SIG-M5 (cell line): ENCODE measurements around the gene RHOBTB3.
"Not testable (repeated sequence)": the region's sequence is repeated elsewhere in the genome, so short reads cannot be mapped to it uniquely, and the experiment has no call there.

Source experiments
- DNase-seq: peaks from one replicate; lab custom pipeline; 2025; lab: John Stamatoyannopoulos, UW

Gene RHOBTB3, protein sequence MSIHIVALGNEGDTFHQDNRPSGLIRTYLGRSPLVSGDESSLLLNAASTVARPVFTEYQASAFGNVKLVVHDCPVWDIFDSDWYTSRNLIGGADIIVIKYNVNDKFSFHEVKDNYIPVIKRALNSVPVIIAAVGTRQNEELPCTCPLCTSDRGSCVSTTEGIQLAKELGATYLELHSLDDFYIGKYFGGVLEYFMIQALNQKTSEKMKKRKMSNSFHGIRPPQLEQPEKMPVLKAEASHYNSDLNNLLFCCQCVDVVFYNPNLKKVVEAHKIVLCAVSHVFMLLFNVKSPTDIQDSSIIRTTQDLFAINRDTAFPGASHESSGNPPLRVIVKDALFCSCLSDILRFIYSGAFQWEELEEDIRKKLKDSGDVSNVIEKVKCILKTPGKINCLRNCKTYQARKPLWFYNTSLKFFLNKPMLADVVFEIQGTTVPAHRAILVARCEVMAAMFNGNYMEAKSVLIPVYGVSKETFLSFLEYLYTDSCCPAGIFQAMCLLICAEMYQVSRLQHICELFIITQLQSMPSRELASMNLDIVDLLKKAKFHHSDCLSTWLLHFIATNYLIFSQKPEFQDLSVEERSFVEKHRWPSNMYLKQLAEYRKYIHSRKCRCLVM

DNA sequence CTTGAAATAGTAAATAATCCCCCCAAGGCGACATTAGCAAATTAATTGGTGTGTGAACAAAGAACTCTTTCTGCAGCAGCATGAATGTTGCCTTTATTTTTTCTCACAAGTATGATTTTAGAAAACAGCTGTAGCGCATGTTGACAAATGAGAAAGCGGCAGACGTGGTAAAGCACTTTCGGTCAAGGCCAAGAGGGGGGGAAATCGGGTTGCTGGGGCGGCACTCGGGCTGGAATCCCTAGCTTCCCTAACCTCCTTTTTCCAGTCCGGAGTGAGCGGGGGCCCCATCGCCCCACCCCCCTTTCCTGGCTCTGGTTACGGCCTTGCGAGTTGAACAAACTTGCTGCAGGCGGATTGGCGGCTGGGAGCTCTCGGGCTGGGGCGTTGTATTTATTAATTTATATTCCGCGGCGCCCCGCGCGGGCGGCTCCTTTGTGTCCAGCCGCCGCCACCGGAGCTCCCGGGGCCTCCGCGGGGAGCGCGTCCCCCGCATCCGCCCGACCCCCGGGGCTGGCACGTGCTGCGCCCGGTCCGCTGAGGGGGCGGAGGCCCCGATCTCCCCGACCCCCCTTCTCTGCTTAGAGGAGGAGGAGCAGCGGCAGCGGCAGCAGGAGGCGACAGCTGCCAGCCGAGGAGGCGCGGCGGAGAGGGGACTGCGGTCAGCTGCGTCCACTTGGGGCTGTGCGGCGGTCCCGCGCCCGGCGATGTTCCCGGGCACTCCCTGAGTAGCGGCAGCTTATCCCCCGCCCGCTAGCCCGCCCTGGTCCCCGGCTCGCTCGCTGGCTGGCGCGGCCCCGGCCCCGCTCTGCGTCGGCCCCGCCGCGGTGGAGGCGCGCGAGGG, at the start of gene RHOBTB3:
Gene RHOBTB3, plus strand, starts transcription at position 607 of the 841 bp plus-strand sequence. CDS start 347 bp downstream, outside the sequence.
- DNase-seq = no peak

DNA sequence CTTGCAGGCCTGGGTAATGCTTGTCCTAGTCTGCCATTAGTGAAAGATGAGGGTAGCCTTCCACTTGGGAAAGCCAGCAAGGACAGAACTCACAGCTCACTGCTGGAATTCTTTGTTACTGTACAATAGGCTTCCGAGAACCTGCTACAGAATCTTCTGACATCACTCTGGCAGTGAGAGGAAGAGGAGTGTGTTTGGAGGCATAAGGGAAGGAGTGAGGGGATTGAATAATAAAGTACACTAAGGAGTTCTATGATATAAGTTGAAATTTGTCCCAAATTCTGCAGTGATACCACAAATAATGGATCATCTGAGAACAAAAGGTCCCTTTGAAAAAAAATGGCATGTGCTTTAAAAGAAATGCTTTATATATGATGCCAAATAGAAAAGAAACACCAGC, 48.2 kb upstream of the RHOBTB3 start, which contains the start of gene SPATA9:
Gene SPATA9, minus strand, starts transcription at position 101 of the 400 bp plus-strand sequence. CDS start 137 bp downstream, outside the sequence.
- DNase-seq = no peak

DNA sequence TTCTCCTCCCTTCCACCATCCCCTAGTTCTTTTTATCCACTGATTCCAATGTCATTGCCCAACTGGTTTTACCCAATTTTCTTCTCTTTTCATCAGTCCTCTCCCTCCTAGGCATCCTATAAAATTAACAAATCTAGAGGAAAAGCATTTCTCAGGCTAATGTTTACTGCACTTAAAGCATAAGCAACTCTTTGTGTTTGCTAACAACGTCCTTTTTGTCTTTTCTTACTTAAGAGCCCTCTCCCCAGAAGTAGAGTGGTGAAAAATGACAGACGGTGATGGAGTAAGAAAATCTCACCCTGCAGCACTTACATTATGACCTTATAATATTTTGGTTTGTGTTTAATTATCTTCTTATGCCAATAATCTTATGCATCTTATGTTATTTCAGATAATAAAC, 46.8 kb upstream of the RHOBTB3 start:
- no peak for DNase-seq

DNA sequence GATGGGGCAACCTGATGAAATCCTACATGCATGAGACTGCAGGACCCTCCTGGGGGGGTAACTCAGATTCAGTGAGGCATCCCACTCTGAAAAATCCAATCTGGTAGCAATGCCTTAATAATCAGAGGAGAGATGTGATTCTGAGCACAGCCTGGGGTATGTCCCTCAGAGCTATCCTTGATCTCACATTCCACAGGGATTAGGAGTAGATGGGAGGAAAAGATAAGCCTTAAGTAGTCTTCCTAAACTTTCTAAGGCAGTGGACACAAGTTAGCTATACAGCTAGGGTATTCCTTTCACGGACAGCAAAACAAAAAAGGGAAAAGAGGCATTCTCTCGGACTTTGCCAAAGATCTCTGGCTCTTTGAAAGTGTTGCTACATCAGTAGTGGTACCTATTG, 44.5 kb upstream of the RHOBTB3 start:
- DNase-seq = no peak

DNA sequence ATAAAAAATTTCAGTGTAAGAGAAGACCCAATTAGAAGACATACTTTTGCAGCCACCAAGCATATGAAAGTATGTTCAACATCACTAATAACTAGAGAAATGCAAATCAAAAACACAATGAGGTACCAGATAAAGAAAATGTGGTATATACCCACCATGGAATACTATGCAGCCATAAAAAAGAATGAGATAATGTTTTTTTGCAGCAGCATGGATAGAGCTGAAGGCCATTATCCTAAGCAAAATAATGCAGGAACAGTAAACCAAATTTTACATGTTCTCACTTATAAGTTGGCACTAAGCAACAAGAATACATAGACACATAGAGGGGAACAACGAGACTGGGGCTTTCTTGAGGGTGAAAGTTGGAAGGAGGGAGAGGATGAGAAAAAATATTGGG, 41.5 kb upstream of the RHOBTB3 start:
- no peak for DNase-seq

DNA sequence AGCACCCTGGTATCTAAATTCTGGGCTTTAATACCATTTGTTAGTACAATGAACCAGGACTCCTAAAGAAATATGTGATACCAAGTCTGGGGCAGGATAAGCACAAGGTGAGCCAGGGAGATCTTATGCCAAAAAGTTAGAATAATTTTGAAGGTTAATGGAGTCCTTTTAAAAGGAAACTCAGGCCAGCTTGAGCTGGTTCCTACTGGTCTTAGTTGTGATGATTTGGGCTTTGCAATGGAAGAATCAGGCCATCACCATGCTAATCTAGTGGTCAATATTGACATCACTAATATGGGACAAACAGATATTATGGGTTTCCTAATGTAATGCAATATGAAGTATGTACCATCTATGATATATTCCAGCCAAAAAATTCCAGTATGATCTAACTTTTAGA, 40.8 kb upstream of the RHOBTB3 start:
- DNase-seq = no peak

DNA sequence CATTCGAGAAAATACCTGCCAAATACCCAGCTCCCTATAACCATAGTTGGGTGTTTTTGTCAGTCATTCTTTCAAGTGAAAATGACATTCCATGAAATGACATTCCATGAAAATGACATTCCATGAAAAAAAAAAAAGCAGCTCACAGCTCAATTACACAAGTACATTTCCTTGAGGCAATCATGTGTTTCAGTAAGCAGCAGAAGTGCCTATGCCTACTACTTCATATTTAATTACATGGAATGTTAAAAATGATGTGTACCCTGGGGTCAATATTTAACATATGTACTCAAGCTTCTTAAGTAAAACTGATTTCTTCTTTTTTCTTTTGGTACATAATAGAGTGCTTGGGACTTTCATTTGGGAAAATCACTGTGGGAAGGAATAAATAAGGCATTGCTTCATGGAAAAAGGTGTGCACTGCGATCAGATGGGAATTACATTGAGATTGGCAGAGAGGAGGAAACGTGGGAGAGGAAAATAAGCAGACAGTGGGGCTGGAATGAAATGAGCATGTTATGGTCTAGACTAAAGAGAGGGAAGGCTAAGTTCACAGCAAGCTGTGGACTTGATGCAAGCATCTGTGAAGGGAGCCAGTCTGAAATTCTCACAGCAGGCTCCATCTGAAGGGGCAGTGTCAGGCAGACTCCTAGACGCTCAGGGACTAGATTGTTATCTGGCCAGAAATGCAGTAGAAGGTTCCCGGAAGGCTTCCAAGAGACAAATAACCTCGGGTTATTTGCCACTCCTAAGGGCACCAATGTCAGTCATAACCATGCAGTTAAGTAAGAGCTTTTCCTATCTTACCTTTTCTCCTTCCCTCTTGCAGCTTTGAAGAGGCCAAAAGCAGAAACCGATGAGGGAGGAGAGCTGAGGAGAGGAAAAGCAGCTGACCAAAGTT, 33.1 kb upstream of the RHOBTB3 start:
- DNase-seq = no peak

DNA sequence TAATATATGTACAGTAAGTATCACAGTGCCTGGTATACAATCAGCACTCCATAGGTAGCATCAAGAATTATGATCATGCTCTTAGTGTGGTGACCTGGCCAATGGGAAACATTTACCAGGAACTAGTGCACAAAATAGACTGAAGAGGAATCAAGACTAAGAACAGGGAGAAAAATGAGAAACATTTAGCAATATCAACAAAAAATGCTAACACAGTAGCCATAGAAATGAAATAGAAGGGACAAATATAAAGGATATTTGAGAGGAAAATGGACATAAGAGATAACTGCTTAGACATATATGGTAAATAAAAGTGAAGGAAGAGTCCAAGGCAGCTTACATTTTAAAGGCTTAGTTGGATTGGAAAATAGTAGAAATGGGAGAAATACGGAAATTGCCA, 31.8 kb upstream of the RHOBTB3 start:
- DNase-seq = no peak

DNA sequence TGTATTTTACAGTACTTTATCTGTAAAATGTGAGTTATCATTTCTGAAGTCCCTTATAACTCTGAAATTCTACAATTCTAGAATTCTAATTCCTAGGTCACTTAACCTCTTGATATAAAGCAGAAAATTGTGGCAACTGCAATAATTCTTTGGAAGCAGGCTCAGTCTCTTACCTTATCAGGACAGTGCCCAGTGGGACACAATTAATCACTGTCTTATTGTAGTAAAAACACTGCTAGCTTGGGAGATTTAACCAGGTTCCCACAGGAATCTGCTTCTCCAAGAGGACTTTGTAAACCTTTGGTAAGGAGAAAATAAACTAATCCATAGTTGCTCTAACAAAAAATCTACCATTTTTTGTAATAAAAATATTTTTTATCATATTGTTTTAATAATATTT, 30.1 kb upstream of the RHOBTB3 start:
- DNase-seq = no peak

DNA sequence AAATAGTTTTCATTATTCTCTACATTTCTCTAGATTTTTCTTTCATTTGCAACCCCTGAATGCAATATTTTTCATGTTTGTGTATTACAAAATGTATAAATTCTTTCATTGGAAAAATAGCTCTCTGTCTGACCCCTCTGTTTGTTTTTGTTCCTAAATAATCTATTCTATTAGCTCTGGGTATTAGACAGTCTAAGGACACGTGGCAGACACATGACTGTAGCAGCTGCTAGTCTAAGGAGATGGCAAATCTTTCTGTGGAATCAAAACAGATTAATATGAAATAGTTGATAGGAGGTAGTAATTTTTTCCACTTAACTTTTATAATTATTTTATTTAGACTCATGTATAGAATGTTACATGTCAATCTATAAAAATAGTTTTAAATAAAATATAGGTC, 27.0 kb upstream of the RHOBTB3 start:
- no peak for DNase-seq

DNA sequence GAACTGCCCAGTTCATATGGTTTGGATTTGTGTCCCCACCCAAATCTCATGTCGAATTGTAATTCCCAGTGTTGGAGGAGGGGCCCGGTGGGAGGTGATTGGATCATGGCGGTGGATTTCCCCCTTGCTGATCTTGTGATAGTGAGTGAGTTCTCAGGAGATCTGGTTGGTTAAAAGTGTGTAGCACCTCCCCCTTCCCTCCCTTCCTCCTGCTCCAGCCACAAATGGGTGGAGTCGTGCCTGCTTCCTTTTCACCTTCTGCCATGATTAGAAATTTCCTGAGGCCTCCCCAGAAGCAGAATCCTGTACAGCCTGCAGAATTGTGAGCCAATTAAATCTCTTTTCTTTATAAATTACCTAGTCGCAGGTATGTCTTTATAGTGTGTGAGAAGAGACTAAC, 24.9 kb upstream of the RHOBTB3 start:
- not testable (repeated sequence) for DNase-seq

DNA sequence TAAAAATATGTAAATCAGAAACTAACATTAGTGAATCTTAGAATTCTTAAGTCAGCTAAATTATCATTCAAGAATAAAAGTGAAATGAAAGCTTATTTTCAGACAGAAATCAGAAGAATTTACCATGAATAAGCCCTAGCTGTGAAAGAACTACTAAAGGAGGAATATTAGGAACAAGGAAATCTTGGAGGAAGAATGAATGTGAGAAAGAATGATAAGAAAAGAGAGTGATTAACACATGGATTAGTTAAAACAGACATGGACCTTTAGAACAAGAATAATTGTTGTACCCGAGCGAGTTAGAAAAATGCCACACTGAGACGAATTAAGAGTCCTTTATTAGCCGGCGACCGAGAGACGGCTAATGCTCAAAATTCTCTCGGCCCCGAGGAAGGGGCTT, 24.1 kb upstream of the RHOBTB3 start:
- DNase-seq = no peak

DNA sequence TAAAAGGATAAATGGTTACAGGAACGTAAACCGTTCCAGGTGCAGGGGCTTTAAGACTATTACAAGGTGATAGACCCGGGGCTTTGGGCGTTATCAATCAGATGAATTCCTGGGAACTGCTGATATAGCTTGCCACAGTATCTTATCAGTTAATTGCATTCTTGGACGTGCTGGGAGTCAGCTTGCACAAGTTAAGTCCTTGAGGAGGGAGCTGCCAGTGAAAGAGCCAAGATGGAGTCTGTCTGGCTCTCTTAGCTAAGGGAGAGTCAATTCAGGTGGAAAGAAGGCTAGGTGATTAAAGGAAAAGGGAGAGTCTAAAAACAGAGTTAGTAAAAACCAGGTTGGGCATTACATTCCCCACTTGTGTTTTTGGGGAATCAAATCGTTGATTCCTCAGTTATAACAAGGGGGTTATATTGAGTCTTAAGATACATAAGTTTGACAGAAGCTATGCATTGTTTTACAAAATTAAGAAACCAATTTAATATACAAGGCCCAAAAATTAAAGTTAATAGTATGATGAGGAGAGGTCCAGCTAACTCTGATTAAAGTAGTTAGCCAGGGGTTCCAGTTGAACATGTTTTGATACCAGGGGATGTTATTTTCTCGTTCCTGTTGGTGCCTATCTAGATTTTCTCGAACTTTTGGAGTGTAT, 23.5 kb upstream of the RHOBTB3 start:
- not testable (repeated sequence) for DNase-seq

DNA sequence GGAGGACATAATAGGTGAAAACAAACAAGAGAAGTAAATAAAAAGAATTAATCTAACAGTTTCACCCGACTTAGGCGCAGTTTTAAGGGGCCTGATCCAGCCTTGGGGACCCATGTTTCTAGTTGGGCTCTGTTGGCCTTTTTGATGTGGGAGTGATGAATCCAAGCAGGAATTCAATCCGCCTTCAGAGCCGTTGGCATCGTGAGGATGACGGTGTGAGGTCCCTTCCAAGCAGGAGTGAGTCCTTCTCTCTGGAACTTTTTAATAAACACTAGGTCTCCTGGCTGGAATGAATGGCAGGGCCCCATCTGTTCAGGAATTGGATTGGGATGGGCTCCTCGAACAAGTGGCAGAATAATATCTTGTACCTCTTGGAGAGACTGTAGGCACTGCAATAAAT, 22.3 kb upstream of the RHOBTB3 start:
- DNase-seq = no peak

DNA sequence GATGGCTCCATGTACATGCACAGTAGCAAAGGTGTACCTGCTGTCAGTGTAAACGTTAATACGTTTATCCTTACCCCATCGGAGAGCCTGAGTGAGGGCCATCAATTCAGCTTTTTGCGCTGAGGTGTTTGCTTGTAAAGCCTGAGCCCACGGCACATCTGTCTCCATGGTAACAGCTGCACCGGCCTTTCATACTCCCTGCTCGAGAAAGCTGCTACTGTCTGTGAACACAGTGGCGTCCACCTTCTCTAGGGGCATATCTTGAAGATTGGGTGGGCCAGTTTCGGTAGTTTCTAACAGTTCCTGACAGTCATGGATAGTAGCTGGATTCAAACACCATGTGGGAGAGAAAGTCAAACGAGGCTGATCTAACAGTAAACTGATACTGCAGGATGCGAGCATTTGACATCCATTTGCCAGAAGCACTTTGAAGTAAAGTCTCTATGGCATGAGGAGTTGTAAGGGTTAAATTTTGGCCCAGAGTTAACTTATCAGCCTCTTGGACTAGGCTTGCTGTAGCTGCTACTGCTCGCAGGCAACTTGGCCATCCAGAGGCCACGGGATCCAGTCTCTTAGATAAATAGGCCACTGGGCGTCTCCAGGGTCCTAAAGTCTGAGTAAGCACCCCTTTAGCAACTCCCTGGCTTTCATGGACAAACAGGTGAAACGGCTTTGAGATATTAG, 21.0 kb upstream of the RHOBTB3 start:
- DNase-seq = no peak

DNA sequence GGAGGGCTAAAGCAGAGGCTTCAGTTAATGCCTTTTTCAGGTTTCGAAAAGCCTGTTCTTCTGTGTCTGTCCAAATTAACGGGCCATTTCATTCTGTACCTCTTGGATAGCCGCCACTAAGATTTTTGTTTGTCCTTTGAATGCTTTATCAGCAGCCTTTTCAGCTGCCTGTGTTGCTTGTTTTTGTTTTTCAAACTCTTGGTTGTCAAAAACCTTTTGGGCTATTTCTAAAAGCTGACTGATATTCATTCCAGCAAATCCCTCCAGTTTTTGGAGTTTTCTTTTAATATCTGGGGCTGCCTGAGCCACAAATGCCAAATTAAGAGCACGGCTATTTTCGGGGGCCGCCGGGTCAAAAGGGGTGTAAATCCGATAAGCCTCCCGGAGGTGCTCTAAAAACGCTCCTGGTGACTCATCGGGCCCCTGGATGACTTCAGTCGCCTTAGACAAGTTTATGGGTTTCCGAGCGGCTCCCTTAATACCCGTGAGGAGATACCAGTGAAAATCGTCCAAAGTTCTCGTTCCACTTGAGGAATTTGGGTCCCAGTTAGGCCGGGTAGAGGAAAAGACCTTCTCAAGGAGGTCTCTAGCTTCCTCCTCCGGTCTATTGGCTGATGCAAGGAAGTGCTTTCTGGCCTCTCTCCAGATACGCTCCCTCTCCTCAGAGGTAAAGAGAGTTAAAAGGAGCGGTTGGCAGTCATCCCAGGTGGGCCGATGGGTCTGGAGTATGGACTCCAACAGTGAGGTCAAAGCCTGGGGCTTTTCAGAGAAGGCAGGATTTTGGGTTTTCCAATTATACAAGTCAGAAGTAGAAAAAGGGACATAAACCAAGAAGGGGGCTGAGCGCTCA, 20.3 kb upstream of the RHOBTB3 start:
- not testable (repeated sequence) for DNase-seq

DNA sequence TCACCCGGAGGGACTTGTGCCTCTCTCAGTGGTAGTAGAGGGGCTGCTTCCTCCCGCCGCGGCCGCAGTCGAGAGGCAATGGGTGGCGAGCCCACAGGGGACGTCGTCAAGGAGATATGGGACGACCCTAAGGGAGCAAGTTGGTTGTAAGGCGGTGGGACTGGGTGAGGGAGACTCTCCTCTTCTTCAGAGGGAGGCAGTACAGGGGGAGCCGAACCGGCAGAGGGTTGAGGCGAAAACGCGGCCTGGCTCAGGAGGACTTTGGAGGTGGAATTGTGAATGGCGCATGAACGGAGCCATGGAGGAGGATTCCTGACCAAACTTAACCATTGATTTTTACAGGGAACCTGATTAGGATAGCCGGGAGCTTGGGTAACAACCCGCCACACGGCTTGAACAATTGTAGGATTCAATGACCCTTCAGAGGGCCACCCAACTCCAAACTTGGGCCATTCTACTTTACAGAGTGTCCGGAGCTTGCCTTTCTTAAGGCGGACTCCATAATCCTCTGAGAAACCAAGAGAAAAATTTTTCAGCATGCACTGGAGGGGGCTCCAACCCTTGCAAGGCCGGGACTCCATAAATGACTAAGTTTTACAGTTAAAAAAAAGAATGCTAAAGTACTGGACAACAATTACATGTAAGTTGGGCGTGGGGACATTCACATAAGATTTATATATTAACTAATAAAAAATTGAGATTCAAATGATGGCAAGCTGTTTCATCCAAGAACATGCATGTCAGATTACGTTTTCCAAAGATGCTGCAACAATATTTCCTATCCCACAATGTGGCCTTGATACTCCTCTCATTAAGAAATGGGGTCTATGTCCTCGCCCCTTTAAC, 19.4 kb upstream of the RHOBTB3 start:
- DNase-seq = no peak

DNA sequence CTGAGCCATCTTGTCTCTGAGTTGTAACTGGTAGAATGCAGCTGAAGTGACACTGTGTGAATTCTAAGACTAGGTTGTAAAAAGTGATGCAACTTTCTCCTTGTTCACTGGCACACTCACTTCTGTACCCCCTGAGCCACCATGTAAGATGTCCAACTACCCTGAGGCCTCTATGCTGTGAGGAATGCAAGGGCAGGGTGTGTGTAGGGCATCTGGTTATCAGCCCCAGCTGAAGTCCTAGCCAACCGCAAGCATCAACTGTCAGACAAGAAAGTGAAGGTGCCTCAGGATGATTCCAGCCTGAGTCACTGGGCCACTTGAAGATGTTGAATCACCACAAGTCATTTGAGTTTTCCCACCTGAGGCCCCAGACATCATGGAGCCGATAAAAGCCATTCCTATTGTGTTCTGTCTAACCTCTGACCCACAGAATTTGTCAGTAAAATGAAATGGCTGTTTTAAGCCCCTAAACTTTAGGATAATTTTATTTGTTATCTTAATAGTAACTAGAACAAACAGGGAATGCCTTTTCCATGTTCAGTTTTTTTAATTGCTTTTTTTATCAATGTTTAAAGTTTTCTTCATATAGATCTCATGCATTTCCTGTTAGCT, 18.7 kb upstream of the RHOBTB3 start:
- DNase-seq = no peak
